B cell (primary cell): ENCODE measurements around the gene SLA2.

Experiments used
- EZH2 ChIP-seq: IDR thresholded peaks from 2 replicates; pipeline ENCODE4 v1.6.1; 2012; ENCODE audit warnings: borderline replicate concordance, low read depth, mild to moderate bottlenecking, moderate library complexity, low read length; ENCODE audit not compliant: insufficient read depth, poor library complexity, severe bottlenecking
- TF ChIP-seq, protein P1 (sequence below): fragments of 200-600 bp; IDR thresholded peaks from one replicate; pipeline ENCODE4 v1.8.0; 2022; ENCODE audit warnings: antibody characterized with exemption, mild to moderate bottlenecking

- TF ChIP-seq, protein P1, sequence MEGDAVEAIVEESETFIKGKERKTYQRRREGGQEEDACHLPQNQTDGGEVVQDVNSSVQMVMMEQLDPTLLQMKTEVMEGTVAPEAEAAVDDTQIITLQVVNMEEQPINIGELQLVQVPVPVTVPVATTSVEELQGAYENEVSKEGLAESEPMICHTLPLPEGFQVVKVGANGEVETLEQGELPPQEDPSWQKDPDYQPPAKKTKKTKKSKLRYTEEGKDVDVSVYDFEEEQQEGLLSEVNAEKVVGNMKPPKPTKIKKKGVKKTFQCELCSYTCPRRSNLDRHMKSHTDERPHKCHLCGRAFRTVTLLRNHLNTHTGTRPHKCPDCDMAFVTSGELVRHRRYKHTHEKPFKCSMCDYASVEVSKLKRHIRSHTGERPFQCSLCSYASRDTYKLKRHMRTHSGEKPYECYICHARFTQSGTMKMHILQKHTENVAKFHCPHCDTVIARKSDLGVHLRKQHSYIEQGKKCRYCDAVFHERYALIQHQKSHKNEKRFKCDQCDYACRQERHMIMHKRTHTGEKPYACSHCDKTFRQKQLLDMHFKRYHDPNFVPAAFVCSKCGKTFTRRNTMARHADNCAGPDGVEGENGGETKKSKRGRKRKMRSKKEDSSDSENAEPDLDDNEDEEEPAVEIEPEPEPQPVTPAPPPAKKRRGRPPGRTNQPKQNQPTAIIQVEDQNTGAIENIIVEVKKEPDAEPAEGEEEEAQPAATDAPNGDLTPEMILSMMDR, result no peak
- TF ChIP-seq EZH2, result no peak
These were observed 27.0 kb upstream of the SLA2 start for GRCh38 chr20:36672991-36673390.
